ENCODE measurements around the gene LOXL4.
"Not testable (repeated sequence)": the region's sequence is repeated elsewhere in the genome, so short reads cannot be mapped to it uniquely, and the experiment has no call there.

The LOXL4 gene

GRCh38 chr10:98238391-98238790, 29.6 kb downstream of the LOXL4 start:
- DNase-seq, result no peak

- DNase-seq, result no peak
Observed at GRCh38 chr10:98236862-98237261, 31.1 kb downstream of the LOXL4 start.

GRCh38 chr10:98235846-98236245, 32.1 kb downstream of the LOXL4 start:
- no peak for DNase-seq

- no peak for DNase-seq
Observed at GRCh38 chr10:98231417-98231816, 36.6 kb downstream of the LOXL4 start.

- DNase-seq, result not testable (repeated sequence)
Observed at GRCh38 chr10:98228266-98228665, 39.7 kb downstream of the LOXL4 start.

GRCh38 chr10:98227713-98228112, 40.3 kb downstream of the LOXL4 start:
- not testable (repeated sequence) for DNase-seq

- no peak for DNase-seq
Observed at GRCh38 chr10:98226508-98227144, 41.4 kb downstream of the LOXL4 start.

GRCh38 chr10:98224996-98225395, 43.0 kb downstream of the LOXL4 start:
- DNase-seq, result no peak

- no peak for DNase-seq
Observed at GRCh38 chr10:98224509-98224908, 43.5 kb downstream of the LOXL4 start.

- no peak for DNase-seq
Observed at GRCh38 chr10:98223874-98224273, 44.1 kb downstream of the LOXL4 start.

GRCh38 chr10:98217801-98218200, 50.2 kb downstream of the LOXL4 start:
- DNase-seq, result no peak

GRCh38 chr10:98215373-98215772, 52.6 kb downstream of the LOXL4 start:
- DNase-seq, result no peak

GRCh38 chr10:98213740-98214139, 54.3 kb downstream of the LOXL4 start:
- DNase-seq, result no peak

GRCh38 chr10:98212196-98212595, 55.8 kb downstream of the LOXL4 start:
- no peak for DNase-seq

GRCh38 chr10:98209441-98209840, 58.6 kb downstream of the LOXL4 start:
- no peak for DNase-seq

- DNase-seq, result no peak
Observed at GRCh38 chr10:98208925-98209324, 59.1 kb downstream of the LOXL4 start.

GRCh38 chr10:98205351-98205750, 62.6 kb downstream of the LOXL4 start:
- no peak for DNase-seq

GRCh38 chr10:98202378-98202777, 65.6 kb downstream of the LOXL4 start:
- no peak for DNase-seq

GRCh38 chr10:98201760-98202159, 66.2 kb downstream of the LOXL4 start:
- no peak for DNase-seq
